Kidney (tissue), 14 donors: ENCODE data around the gene GKN2. TPM values are rescaled to one million over a fixed set of nuclear protein-coding genes. Genes with fewer than 3 reads are reported as not detected.

Experiments used
- DNase-seq, 5 donors: peaks; one replicate each; pipeline ENCODE4 v3.0.0-alpha.2; 2013 to 2020
- FAIRE-seq: peaks from 2 replicates; lab custom pipeline; 2012; peaks lifted over from hg19 to GRCh38; lab: Jason Lieb, UNC
- H3K27ac ChIP-seq, 2 donors: one replicate each; pipeline ENCODE4 v1.7.0; 2013; ENCODE audit warnings: low read depth in 2 of 2, low read length in 2 of 2, inconsistent platforms in 1 of 2
- H3K27me3 ChIP-seq: one replicate; pipeline ENCODE4 v1.7.1; 2013; ENCODE audit warnings: low read length, inconsistent platforms; ENCODE audit not compliant: control insufficient read depth, insufficient read depth
- H3K36me3 ChIP-seq, 3 donors: one replicate each; pipeline versions ENCODE4 v1.7.0 to v1.7.1; 2013; ENCODE audit warnings: low read length in 3 of 3, control low read depth in 1 of 3, inconsistent platforms in 1 of 3; ENCODE audit not compliant: insufficient read depth in 3 of 3, control insufficient read depth in 2 of 3
- H3K4me1 ChIP-seq, 3 donors: one replicate each; pipeline versions ENCODE4 v1.7.0 to v1.7.1; 2013; ENCODE audit warnings: low read length in 3 of 3, inconsistent platforms in 1 of 3, low read depth in 1 of 3; ENCODE audit not compliant: control insufficient read depth in 2 of 3, insufficient read depth in 2 of 3
- H3K4me3 ChIP-seq, 3 donors: one replicate each; pipeline versions ENCODE4 v1.7.0 to v1.8.1; 2013; ENCODE audit warnings: low read length in 3 of 3, control low read depth in 1 of 3, inconsistent platforms in 1 of 3
- H3K9ac ChIP-seq, 3 donors: one replicate each; pipeline versions ENCODE4 v1.7.0 to v1.7.1; 2013; ENCODE audit warnings: low read length in 3 of 3, control low read depth in 1 of 3, inconsistent platforms in 1 of 3
- H3K9me3 ChIP-seq, 3 donors: one replicate each; pipeline versions ENCODE4 v1.7.0 to v1.7.1; 2013; ENCODE audit warnings: low read length in 3 of 3, control low read depth in 1 of 3, inconsistent platforms in 1 of 3; ENCODE audit not compliant: control insufficient read depth in 2 of 3, insufficient read depth in 1 of 3
- CTCF ChIP-seq: IDR thresholded peaks from 3 replicates; pipeline ENCODE4 v1.5.1; 2012; ENCODE audit warnings: mild to moderate bottlenecking, moderate library complexity, borderline replicate concordance; ENCODE audit not compliant: insufficient read depth; ENCODE audit errors: extremely low read depth
- intact Hi-C: fragments of 100-400 bp; cut with DNase I; formaldehyde crosslinking; loops from one replicate; pipeline ENCODE4 v1.11.1; 2022
- polyA plus RNA-seq: library from polyadenylated mRNA; stranded (reverse); fragments of 350-450 nt; fragmentation: Illumina TruSeq; extraction: RNeasy Lipid Tissue Mini Kit (QIAGEN cat#74804); gene quantifications from one replicate; pipeline ENCODE4 v1.2.3, GENCODE V29; 2014; ENCODE audit warnings: low read depth, low replicate concordance; ENCODE audit not compliant: insufficient read depth
- total RNA-seq: library from RNA; stranded (reverse); fragmentation: NEBNext Ultra II Directional; extraction: Animal tissue kit (Norgen Biotek cat#: 25700); gene quantifications from one replicate; pipeline ENCODE4 v1.2.1, GENCODE V29; 2021
- donor health status: control.
- donor health status: control.
- donor health status: control.
- donor health status: control.
- donor health status: control.
- donor health status: DM: yes; HTN: yes; CAD: no.
- donor health status: Normal renal cell carcinoma (clear cell type).

The GKN2 gene
- total and polyA plus RNA-seq, 2 donors from 2014 or later, result not detected

- no peaks in the 10 kb centered on the region for H3K27me3 ChIP-seq
- H3K4me1 ChIP-seq, result peaks cover 0 to 2% (median 0%) of the 10 kb centered on the region in 3 donors
- DNase-seq (no peak), FAIRE-seq (no peak)
- no peak for TF ChIP-seq CTCF
- no peak overlapping the region for H3K27ac ChIP-seq
- no peaks in the 10 kb centered on the region for H3K36me3 ChIP-seq
- intact Hi-C loops, result no loop called here
- no peak overlapping the region for H3K4me3 ChIP-seq
- no peaks in the 10 kb centered on the region for H3K9me3 ChIP-seq
- no peak overlapping the region for H3K9ac ChIP-seq
Measured at GRCh38 chr2:68931149-68931711, 21.5 kb downstream of the GKN2 start.

GRCh38 chr2:68926796-68927195 is 25.9 kb downstream of the GKN2 start:
- H3K36me3 ChIP-seq, result no peaks in the 10 kb centered on the region
- FAIRE-seq (no peak), DNase-seq (no peak)
- H3K9me3 ChIP-seq, result no peaks in the 10 kb centered on the region
- H3K27me3 ChIP-seq, result no peaks in the 10 kb centered on the region
- intact Hi-C loops, result loop anchor here (10.0 kb wide), 1 partner anchor 212 kb away; no protein-coding TSS in a partner anchor
- no peak overlapping the region for H3K27ac ChIP-seq
- H3K4me3 ChIP-seq, result no peak overlapping the region
- no peak for TF ChIP-seq CTCF
- H3K4me1 ChIP-seq, result no peaks in the 10 kb centered on the region
- no peak overlapping the region for H3K9ac ChIP-seq

- intact Hi-C loops, result loop anchor here (10.0 kb wide), 1 partner anchor 211 kb away; no protein-coding TSS in a partner anchor
- Histone ChIP-seq H3K36me3 (no peaks in the 10 kb centered on the region), H3K4me1 (no peaks in the 10 kb centered on the region), H3K9ac (no peak overlapping the region), H3K27ac (no peak overlapping the region), H3K27me3 (no peaks in the 10 kb centered on the region), H3K4me3 (no peak overlapping the region), H3K9me3 (no peaks in the 10 kb centered on the region)
- FAIRE-seq (peak; percentile 74), DNase-seq (peak in 3 of 5 donors; percentile 29 to 76 (median 66))
- TF ChIP-seq CTCF, result peak; percentile 82
Measured at GRCh38 chr2:68925295-68925896, 27.3 kb downstream of the GKN2 start.
